Trophoblast cell (in vitro differentiated cells and primary cell): ENCODE measurements around the gene PI4K2B.

Experiments
- DNase-seq, 2 donors: peaks; one replicate each; pipeline ENCODE4 v3.0.0-alpha.2; 2016
- H2AFZ ChIP-seq: 2 replicates; pipeline ENCODE4 v1.6.1; 2013; ENCODE audit warnings: low read length, moderate library complexity, mild to moderate bottlenecking; ENCODE audit not compliant: insufficient read depth, poor library complexity
- H2AK5ac ChIP-seq: 2 replicates; pipeline ENCODE4 v1.6.1; 2013; ENCODE audit warnings: mild to moderate bottlenecking, low read length
- H2BK120ac ChIP-seq: 2 replicates; pipeline ENCODE4 v1.6.1; 2013; ENCODE audit warnings: low read length, mild to moderate bottlenecking, moderate library complexity; ENCODE audit not compliant: insufficient read depth, poor library complexity
- H2BK12ac ChIP-seq: 2 replicates; pipeline ENCODE4 v1.6.1; 2013; ENCODE audit warnings: mild to moderate bottlenecking, low read length, moderate library complexity
- H2BK5ac ChIP-seq: 2 replicates; pipeline ENCODE4 v1.6.1; 2013; ENCODE audit warnings: low read length, low read depth, moderate library complexity, mild to moderate bottlenecking; ENCODE audit not compliant: poor library complexity
- H3K14ac ChIP-seq: 2 replicates; pipeline ENCODE4 v1.6.1; 2013; ENCODE audit warnings: mild to moderate bottlenecking, low read length
- H3K18ac ChIP-seq: 2 replicates; pipeline ENCODE4 v1.6.1; 2013; ENCODE audit warnings: mild to moderate bottlenecking, low read length
- H3K23ac ChIP-seq: 2 replicates; pipeline ENCODE4 v1.6.1; 2013; ENCODE audit warnings: low read length
- H3K27ac ChIP-seq: 2 replicates; pipeline ENCODE4 v1.5.1; 2013; ENCODE audit warnings: low read depth, mild to moderate bottlenecking, inconsistent platforms, low read length, moderate library complexity
- H3K27me3 ChIP-seq: 2 replicates; pipeline ENCODE4 v1.6.1; 2013; ENCODE audit warnings: inconsistent platforms, mild to moderate bottlenecking, low read length, moderate library complexity; ENCODE audit not compliant: insufficient read depth
- H3K36me3 ChIP-seq, 2 experiments: 1 replicate in 1 of 2; 2 replicates in 1 of 2; pipeline ENCODE4 v1.6.1; 2013; ENCODE audit warnings: low read length in 2 of 2, mild to moderate bottlenecking in 2 of 2, moderate library complexity in 1 of 2; ENCODE audit not compliant: insufficient read depth in 2 of 2, control insufficient read depth in 1 of 2
- H3K4ac ChIP-seq: 2 replicates; pipeline ENCODE4 v1.6.1; 2013; ENCODE audit warnings: low read depth, mild to moderate bottlenecking, low read length, moderate library complexity
- H3K4me1 ChIP-seq, 2 experiments: 1 replicate in 1 of 2; 2 replicates in 1 of 2; pipeline ENCODE4 v1.6.1; 2013; ENCODE audit warnings: low read length in 2 of 2, mild to moderate bottlenecking in 2 of 2, moderate library complexity in 1 of 2; ENCODE audit not compliant: insufficient read depth in 2 of 2, control insufficient read depth in 1 of 2
- H3K4me2 ChIP-seq: 2 replicates; pipeline ENCODE4 v1.6.1; 2013; ENCODE audit warnings: inconsistent platforms, mild to moderate bottlenecking, low read length, moderate library complexity
- H3K4me3 ChIP-seq: 2 replicates; pipeline ENCODE4 v1.5.1; 2013; ENCODE audit warnings: mild to moderate bottlenecking, low read depth, low read length, inconsistent platforms
- H3K79me1 ChIP-seq: one replicate; pipeline ENCODE4 v1.6.1; 2013; ENCODE audit warnings: low read length
- H3K79me2 ChIP-seq: 2 replicates; pipeline ENCODE4 v1.6.1; 2013; ENCODE audit warnings: low read length, mild to moderate bottlenecking; ENCODE audit not compliant: control insufficient read depth, insufficient read depth, poor library complexity
- H3K9ac ChIP-seq: 2 replicates; pipeline ENCODE4 v1.6.1; 2013; ENCODE audit warnings: mild to moderate bottlenecking, low read length
- H3K9me3 ChIP-seq: 2 replicates; pipeline ENCODE4 v1.6.1; 2013; ENCODE audit warnings: low read depth, mild to moderate bottlenecking, control low read depth, inconsistent platforms, low read length; ENCODE audit not compliant: insufficient read depth
- H4K12ac ChIP-seq: 2 replicates; pipeline ENCODE4 v1.6.1; 2013; ENCODE audit warnings: low read depth, mild to moderate bottlenecking, low read length, moderate library complexity
- H4K8ac ChIP-seq: 2 replicates; pipeline ENCODE4 v1.6.1; 2013; ENCODE audit warnings: low read depth, mild to moderate bottlenecking, low read length, moderate library complexity
- H4K91ac ChIP-seq: one replicate; pipeline ENCODE4 v1.6.1; 2013; ENCODE audit warnings: low read depth, mild to moderate bottlenecking, low read length, moderate library complexity
- WGBS: extraction: QIAGEN DNeasy Blood & Tissue Kit; methylation state at CpG from one replicate; pipeline ENCODE4 v1.1.7; 2013; ENCODE audit warnings: missing lambda C conversion rate; ENCODE audit not compliant: insufficient read length, insufficient coverage; ENCODE audit errors: extremely low coverage; 5-methylcytosine and 5-hydroxymethylcytosine counted together

The PI4K2B gene

GRCh38 chr4:25207997-25208396 lies 25.8 kb upstream of the PI4K2B start:
- Histone ChIP-seq H3K79me2 (no peaks in the 10 kb centered on the region), H3K9ac (no peak overlapping the region), H3K79me1 (peaks cover 4% of the 10 kb centered on the region), H3K4ac (no peak overlapping the region), H3K4me3 (no peak overlapping the region), H3K4me2 (no peak overlapping the region), H2AK5ac (no peak overlapping the region), H3K14ac (no peak overlapping the region), H4K91ac (no peak overlapping the region), H3K4me1 (peaks cover 8 to 12% of the 10 kb centered on the region in 2 experiments), H3K23ac (no peak overlapping the region), H4K12ac (no peak overlapping the region), H3K18ac (no peak overlapping the region), H3K27me3 (no peaks in the 10 kb centered on the region), H2BK5ac (no peak overlapping the region), H2AFZ (no peak overlapping the region), H2BK120ac (no peak overlapping the region), H3K27ac (no peak overlapping the region), H3K36me3 (no peaks in the 10 kb centered on the region), H4K8ac (no peak overlapping the region), H2BK12ac (no peak overlapping the region), H3K9me3 (no peaks in the 10 kb centered on the region)
- peak in 1 of 2 donors; percentile 4 for DNase-seq
- WGBS = no CpG with 5 or more reads among the region's 1 CpG

- Histone ChIP-seq H3K79me2 (no peaks in the 10 kb centered on the region), H3K14ac (no peak overlapping the region), H3K36me3 (no peaks in the 10 kb centered on the region), H3K4ac (no peak overlapping the region), H3K4me2 (peak overlapping the region; percentile 20), H2AFZ (no peak overlapping the region), H4K91ac (no peak overlapping the region), H2BK120ac (no peak overlapping the region), H3K27ac (peak overlapping the region; percentile 3), H2AK5ac (no peak overlapping the region), H3K23ac (no peak overlapping the region), H3K4me1 (peaks cover 6 to 11% of the 10 kb centered on the region in 2 experiments), H3K79me1 (peaks cover 4% of the 10 kb centered on the region), H3K18ac (no peak overlapping the region), H3K9ac (no peak overlapping the region), H2BK5ac (no peak overlapping the region), H4K12ac (no peak overlapping the region), H4K8ac (no peak overlapping the region), H2BK12ac (no peak overlapping the region), H3K4me3 (no peak overlapping the region), H3K27me3 (no peaks in the 10 kb centered on the region), H3K9me3 (no peaks in the 10 kb centered on the region)
- DNase-seq = peak in 1 of 2 donors; percentile 19
- WGBS = no CpG with 5 or more reads among the region's 1 CpG
Measured at GRCh38 chr4:25209702-25210101, 24.1 kb upstream of the PI4K2B start.

GRCh38 chr4:25211721-25212120 lies 22.1 kb upstream of the PI4K2B start:
- no peaks in the 10 kb centered on the region for H3K9me3 ChIP-seq
- no peaks in the 10 kb centered on the region for H3K79me2 ChIP-seq
- no peak overlapping the region for H3K14ac ChIP-seq
- H3K79me1 ChIP-seq = peaks cover 4% of the 10 kb centered on the region
- H3K18ac ChIP-seq = no peak overlapping the region
- H4K8ac ChIP-seq = no peak overlapping the region
- H3K27ac ChIP-seq = no peak overlapping the region
- H2AFZ ChIP-seq = no peak overlapping the region
- H2BK12ac ChIP-seq = no peak overlapping the region
- no peak overlapping the region for H3K4ac ChIP-seq
- no peak overlapping the region for H2BK120ac ChIP-seq
- no CpG with 5 or more reads among the region's 3 CpGs for WGBS
- no peak overlapping the region for H3K9ac ChIP-seq
- no peaks in the 10 kb centered on the region for H3K27me3 ChIP-seq
- no peak overlapping the region for H4K91ac ChIP-seq
- H2BK5ac ChIP-seq = no peak overlapping the region
- no peak overlapping the region for H3K4me3 ChIP-seq
- no peak overlapping the region for H2AK5ac ChIP-seq
- H3K4me1 ChIP-seq = peaks cover 8 to 13% of the 10 kb centered on the region in 2 experiments
- no peak overlapping the region for H3K23ac ChIP-seq
- no peak for DNase-seq
- no peak overlapping the region for H4K12ac ChIP-seq
- H3K36me3 ChIP-seq = no peaks in the 10 kb centered on the region
- no peak overlapping the region for H3K4me2 ChIP-seq

GRCh38 chr4:25212822-25213221 lies 21.0 kb upstream of the PI4K2B start:
- H2BK12ac ChIP-seq = no peak overlapping the region
- no peak overlapping the region for H3K27ac ChIP-seq
- H3K79me2 ChIP-seq = no peaks in the 10 kb centered on the region
- H4K8ac ChIP-seq = no peak overlapping the region
- no peak overlapping the region for H3K4ac ChIP-seq
- no peaks in the 10 kb centered on the region for H3K36me3 ChIP-seq
- no peak overlapping the region for H2BK120ac ChIP-seq
- no peak overlapping the region for H3K4me2 ChIP-seq
- H3K9ac ChIP-seq = no peak overlapping the region
- no peak overlapping the region for H2BK5ac ChIP-seq
- no peak overlapping the region for H4K91ac ChIP-seq
- no peak overlapping the region for H3K18ac ChIP-seq
- H3K9me3 ChIP-seq = no peaks in the 10 kb centered on the region
- no peak overlapping the region for H3K4me3 ChIP-seq
- peaks cover 5 to 10% of the 10 kb centered on the region in 2 experiments for H3K4me1 ChIP-seq
- H2AFZ ChIP-seq = no peak overlapping the region
- no peak overlapping the region for H2AK5ac ChIP-seq
- no CpG with 5 or more reads among the region's 1 CpG for WGBS
- H4K12ac ChIP-seq = no peak overlapping the region
- no peak overlapping the region for H3K23ac ChIP-seq
- H3K14ac ChIP-seq = no peak overlapping the region
- no peak for DNase-seq
- no peaks in the 10 kb centered on the region for H3K27me3 ChIP-seq
- peaks cover 4% of the 10 kb centered on the region for H3K79me1 ChIP-seq
